H1 (cell line): ENCODE data around the gene ANKS1B. TPM values are rescaled to one million over a fixed set of nuclear protein-coding genes. Genes with fewer than 3 reads are reported as not detected.

Experiments used
- polyA plus RNA-seq, 7 experiments: library from polyadenylated mRNA; depleted of rRNA in 3 of 7; stranded (reverse) in 5 of 7; unstranded in 2 of 7; fragments of >200 nt in 5 of 7; fragments of 200-250 nt in 2 of 7; gene quantifications; 1 replicate in 5 of 7; 2 replicates in 1 of 7; 4 replicates in 1 of 7; pipeline versions ENCODE4 v1.2.1 to v1.2.3, GENCODE V29; 2011 to 2013; ENCODE audit warnings: missing spikeins in 2 of 7, mixed read lengths in 2 of 7
- total RNA-seq: library from RNA; stranded (reverse); fragmentation: NEBNext Ultra II Directional; extraction: Animal tissue kit (Norgen Biotek cat#: 25700); gene quantifications from 2 replicates; pipeline ENCODE4 v1.2.1, GENCODE V29; 2021
- TF ChIP-seq, protein P1 (sequence below): IDR thresholded peaks from 2 replicates; pipeline ENCODE4 v1.6.1; 2012; ENCODE audit warnings: inconsistent platforms

The ANKS1B gene
- total and polyA plus RNA-seq, 2 of the 8 experiments (the other 6 are each of a cell fraction or from before 2014, with no cell fraction given) = 2.7 to 6.1 TPM

GRCh38 chr12:99809909-99810308 is 174.8 kb downstream of the ANKS1B start (continued):
- TF ChIP-seq, protein P1, sequence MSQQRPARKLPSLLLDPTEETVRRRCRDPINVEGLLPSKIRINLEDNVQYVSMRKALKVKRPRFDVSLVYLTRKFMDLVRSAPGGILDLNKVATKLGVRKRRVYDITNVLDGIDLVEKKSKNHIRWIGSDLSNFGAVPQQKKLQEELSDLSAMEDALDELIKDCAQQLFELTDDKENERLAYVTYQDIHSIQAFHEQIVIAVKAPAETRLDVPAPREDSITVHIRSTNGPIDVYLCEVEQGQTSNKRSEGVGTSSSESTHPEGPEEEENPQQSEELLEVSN = no peak
